ENCODE data around the gene GPR17.

The GPR17 gene

GRCh38 chr2:127649100-127649611 lies 3.2 kb downstream of the GPR17 start:
- H3K27ac ChIP-seq = peak overlapping the region; percentile 62 to 63
- H3K36me3 ChIP-seq = peaks cover 7 to 47% (median 38%) of the 10 kb centered on the region in 3 donors
- H3K4me1 ChIP-seq = peaks cover 9 to 87% (median 59%) of the 10 kb centered on the region in 4 donors
- no peaks in the 10 kb centered on the region for H3K27me3 ChIP-seq
- peak overlapping the region in 1 of 2 donors; percentile 2 for H3K4me3 ChIP-seq
- TF ChIP-seq CTCF (IDR thresholded peaks at IDR 0.05) = no peak
- no peaks in the 10 kb centered on the region for H3K9me3 ChIP-seq
- DNase-seq = no peak
- intact Hi-C loops (cut with DNase I; ENCODE audit: low total_unique reads) = no loop called here

- peak overlapping the region; percentile 62 to 63 for H3K27ac ChIP-seq
- intact Hi-C loops (cut with DNase I; ENCODE audit: low total_unique reads) = loop anchor here (5.0 kb wide), 1 partner anchor 127 kb away; no protein-coding TSS in a partner anchor
- TF ChIP-seq CTCF (IDR thresholded peaks at IDR 0.05) = peak; percentile 69 to 88
- peak overlapping the region in 1 of 2 donors; percentile 2 for H3K4me3 ChIP-seq
- peaks cover 12 to 52% (median 43%) of the 10 kb centered on the region in 3 donors for H3K36me3 ChIP-seq
- DNase-seq = peak; percentile 89
- H3K4me1 ChIP-seq = peaks cover 9 to 82% (median 58%) of the 10 kb centered on the region in 4 donors
- no peaks in the 10 kb centered on the region for H3K27me3 ChIP-seq
- H3K9me3 ChIP-seq = no peaks in the 10 kb centered on the region
Measured at GRCh38 chr2:127649684-127650040, 3.7 kb downstream of the GPR17 start.

DNA sequence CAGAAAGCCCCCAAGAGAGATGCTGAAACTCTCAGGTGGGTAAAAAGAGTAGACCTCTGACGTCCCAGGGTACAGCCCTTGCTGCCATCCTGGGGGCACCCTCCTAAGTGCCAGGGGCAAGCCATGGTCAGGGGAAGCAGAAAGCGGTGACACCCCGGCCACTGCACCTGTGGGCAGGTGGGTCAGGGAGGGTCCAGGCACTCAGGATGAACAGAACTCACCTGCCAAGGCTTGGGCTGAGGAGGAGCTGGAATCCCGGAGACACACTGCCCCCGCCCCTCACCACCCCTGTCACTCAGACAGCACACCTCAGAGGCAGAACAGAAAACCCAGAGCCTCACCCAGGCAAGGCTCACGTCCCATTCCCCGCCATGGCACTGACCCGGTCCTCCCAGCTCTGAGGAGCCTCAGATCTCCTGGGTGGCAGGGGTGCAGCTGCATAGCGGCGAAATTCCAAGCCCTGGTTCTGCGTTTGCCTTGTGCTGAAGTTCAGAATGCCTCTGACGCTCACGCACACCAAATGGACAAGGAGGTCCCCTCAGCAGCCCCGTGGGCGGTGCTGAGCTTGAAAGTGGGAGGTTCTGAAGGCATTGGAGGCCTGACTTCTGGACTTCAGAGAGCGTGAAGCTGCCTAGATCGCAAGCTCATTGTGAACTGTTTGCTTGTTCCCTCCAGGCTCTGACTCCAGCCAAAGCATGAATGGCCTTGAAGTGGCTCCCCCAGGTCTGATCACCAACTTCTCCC lies 4.3 kb downstream of the GPR17 start:
- Histone ChIP-seq H3K4me1 (peaks cover 9 to 86% (median 57%) of the 10 kb centered on the region in 4 donors), H3K9me3 (no peaks in the 10 kb centered on the region), H3K4me3 (no peak overlapping the region), H3K27ac (peak overlapping the region; percentile 62 to 63), H3K27me3 (no peaks in the 10 kb centered on the region), H3K36me3 (peaks cover 13 to 58% (median 47%) of the 10 kb centered on the region in 3 donors)
- DNase-seq = no peak
- intact Hi-C loops (cut with DNase I; ENCODE audit: low total_unique reads) = loop anchor here (5.0 kb wide), 1 partner anchor 128 kb away; no protein-coding TSS in a partner anchor
- no peak for TF ChIP-seq CTCF (IDR thresholded peaks at IDR 0.05)

GRCh38 chr2:127650785-127651380 lies 4.9 kb downstream of the GPR17 start:
- peaks cover 9 to 89% (median 60%) of the 10 kb centered on the region in 4 donors for H3K4me1 ChIP-seq
- peaks cover 16 to 64% (median 52%) of the 10 kb centered on the region in 3 donors for H3K36me3 ChIP-seq
- no peaks in the 10 kb centered on the region for H3K9me3 ChIP-seq
- no peak for DNase-seq
- no peaks in the 10 kb centered on the region for H3K27me3 ChIP-seq
- H3K4me3 ChIP-seq = no peak overlapping the region
- TF ChIP-seq CTCF (IDR thresholded peaks at IDR 0.05) = no peak
- intact Hi-C loops (cut with DNase I; ENCODE audit: low total_unique reads) = loop anchor here (5.0 kb wide), 1 partner anchor 129 kb away; no protein-coding TSS in a partner anchor
- H3K27ac ChIP-seq = peak overlapping the region; percentile 62 to 63

- no peak overlapping the region for H3K4me3 ChIP-seq
- intact Hi-C loops (cut with DNase I; ENCODE audit: low total_unique reads) = loop anchor here (5.0 kb wide), 1 partner anchor 129 kb away; no protein-coding TSS in a partner anchor
- DNase-seq = no peak
- H3K27me3 ChIP-seq = no peaks in the 10 kb centered on the region
- no peaks in the 10 kb centered on the region for H3K9me3 ChIP-seq
- H3K36me3 ChIP-seq = peaks cover 18 to 61% (median 52%) of the 10 kb centered on the region in 3 donors
- peaks cover 9 to 89% (median 59%) of the 10 kb centered on the region in 4 donors for H3K4me1 ChIP-seq
- H3K27ac ChIP-seq = peak overlapping the region; percentile 62 to 63
- no peak for TF ChIP-seq CTCF (IDR thresholded peaks at IDR 0.05)
Measured at GRCh38 chr2:127651381-127651809, 5.4 kb downstream of the GPR17 start.

Data from tibial artery (tissue), 4 donors.